Osteoblast (primary cell): Measurements from ENCODE around the gene INSC. TPM values are rescaled to one million over a fixed set of nuclear protein-coding genes. Genes with fewer than 3 reads are reported as not detected.
A peak's percentile ranks its signal among the peaks of the same experiment; 100 is the strongest.

Source experiments
- DNase-seq: peaks from one replicate; pipeline ENCODE4 v3.0.0; 2011; ENCODE audit warnings: low spot score, mixed read lengths; ENCODE audit not compliant: insufficient read length; ENCODE audit errors: missing footprints
- H2AFZ ChIP-seq: 2 replicates; pipeline ENCODE4 v1.6.0; 2011; ENCODE audit warnings: mild to moderate bottlenecking, low read length
- H3K27ac ChIP-seq: 2 replicates; pipeline ENCODE4 v1.5.1; 2011; ENCODE audit warnings: mild to moderate bottlenecking, low read depth, low read length, moderate library complexity
- H3K27me3 ChIP-seq: 2 replicates; pipeline ENCODE4 v1.6.0; 2012; ENCODE audit warnings: mild to moderate bottlenecking, control low read depth, inconsistent platforms, low read length, moderate library complexity; ENCODE audit not compliant: insufficient read depth
- H3K36me3 ChIP-seq: 2 replicates; pipeline ENCODE4 v1.5.1; 2011; ENCODE audit warnings: mild to moderate bottlenecking, low read length, control low read depth, moderate library complexity; ENCODE audit not compliant: insufficient read depth
- H3K4me1 ChIP-seq: 2 replicates; pipeline ENCODE4 v1.5.1; 2011; ENCODE audit warnings: mild to moderate bottlenecking, low read length, control low read depth, moderate library complexity; ENCODE audit not compliant: insufficient read depth
- H3K4me2 ChIP-seq: 2 replicates; pipeline ENCODE4 v1.6.0; 2011; ENCODE audit warnings: mild to moderate bottlenecking, low read length; ENCODE audit not compliant: insufficient read depth
- H3K4me3 ChIP-seq: fragments of 200-600 bp; sonication (generic); 3 replicates; pipeline ENCODE4 v1.5.1; 2012; ENCODE audit warnings: mild to moderate bottlenecking, low read length, inconsistent platforms; ENCODE audit not compliant: insufficient read depth
- H3K79me2 ChIP-seq: 2 replicates; pipeline ENCODE4 v1.6.0; 2012; ENCODE audit warnings: mild to moderate bottlenecking, low read length, control low read depth, inconsistent platforms; ENCODE audit not compliant: insufficient read depth
- H3K9me3 ChIP-seq: 2 replicates; pipeline ENCODE4 v1.5.1; 2011; ENCODE audit warnings: low read depth, low read length, control low read depth
- H4K20me1 ChIP-seq: 2 replicates; pipeline ENCODE4 v1.6.0; 2012; ENCODE audit warnings: mild to moderate bottlenecking, low read length, control low read depth; ENCODE audit not compliant: insufficient read depth
- CTCF ChIP-seq: IDR thresholded peaks from 2 replicates; pipeline ENCODE4 v1.5.1; 2011; ENCODE audit warnings: mild to moderate bottlenecking, low read depth, low read length, moderate library complexity; ENCODE audit errors: extremely low read depth
- total RNA-seq: library from RNA; depleted of rRNA; stranded (reverse); fragments of >200 nt; gene quantifications from 2 replicates; pipeline ENCODE4 v1.2.3, GENCODE V29; 2012

The INSC gene
- total RNA-seq, 1 donor = 0.72 TPM

GRCh38 chr11:15197696-15198095, 83.0 kb downstream of the INSC start:
- peak overlapping the region; percentile 37 for H3K27ac ChIP-seq
- H3K4me3 ChIP-seq = no peak overlapping the region
- no peak overlapping the region for H3K4me2 ChIP-seq
- no peak for DNase-seq
- H2AFZ ChIP-seq = no peak overlapping the region
- no peaks in the 10 kb centered on the region for H3K36me3 ChIP-seq
- no peak for TF ChIP-seq CTCF
- no peaks in the 10 kb centered on the region for H3K27me3 ChIP-seq
- H4K20me1 ChIP-seq = no peaks in the 10 kb centered on the region
- peaks cover 65% of the 10 kb centered on the region for H3K4me1 ChIP-seq
- no peaks in the 10 kb centered on the region for H3K9me3 ChIP-seq
- H3K79me2 ChIP-seq = no peaks in the 10 kb centered on the region

GRCh38 chr11:15198284-15198683, 83.6 kb downstream of the INSC start:
- Histone ChIP-seq H3K4me1 (peaks cover 65% of the 10 kb centered on the region), H3K27ac (peak overlapping the region; percentile 37), H3K79me2 (no peaks in the 10 kb centered on the region), H3K4me2 (no peak overlapping the region), H3K4me3 (no peak overlapping the region), H3K9me3 (no peaks in the 10 kb centered on the region), H4K20me1 (no peaks in the 10 kb centered on the region), H3K27me3 (no peaks in the 10 kb centered on the region), H3K36me3 (no peaks in the 10 kb centered on the region), H2AFZ (no peak overlapping the region)
- TF ChIP-seq CTCF = no peak
- DNase-seq = no peak

- no peaks in the 10 kb centered on the region for H3K79me2 ChIP-seq
- peak overlapping the region; percentile 27 for H3K4me2 ChIP-seq
- peaks cover 56% of the 10 kb centered on the region for H3K4me1 ChIP-seq
- H3K36me3 ChIP-seq = no peaks in the 10 kb centered on the region
- TF ChIP-seq CTCF = no peak
- no peaks in the 10 kb centered on the region for H4K20me1 ChIP-seq
- no peak overlapping the region for H3K4me3 ChIP-seq
- no peak overlapping the region for H2AFZ ChIP-seq
- no peaks in the 10 kb centered on the region for H3K27me3 ChIP-seq
- peak; percentile 79 for DNase-seq
- H3K9me3 ChIP-seq = no peaks in the 10 kb centered on the region
- H3K27ac ChIP-seq = no peak overlapping the region
Observed at GRCh38 chr11:15199693-15200092, 85.0 kb downstream of the INSC start.

GRCh38 chr11:15200696-15201095, 86.0 kb downstream of the INSC start:
- Histone ChIP-seq H4K20me1 (no peaks in the 10 kb centered on the region), H3K27me3 (no peaks in the 10 kb centered on the region), H3K4me2 (no peak overlapping the region), H3K4me3 (no peak overlapping the region), H3K9me3 (no peaks in the 10 kb centered on the region), H3K36me3 (no peaks in the 10 kb centered on the region), H3K4me1 (peaks cover 48% of the 10 kb centered on the region), H3K79me2 (no peaks in the 10 kb centered on the region), H3K27ac (no peak overlapping the region), H2AFZ (no peak overlapping the region)
- no peak for TF ChIP-seq CTCF
- no peak for DNase-seq
